Dendritic cell treated with granulocyte-macrophage colony-stimulating factor and Interleukin-4, amounts not matched to agents 40 ng/mL and 50 ng/mL, for 4 days (primary cell): Measurements from ENCODE around the gene ATP1B3.
A peak's percentile ranks its signal among the peaks of the same experiment; 100 is the strongest.
"Not testable (repeated sequence)": the region's sequence is repeated elsewhere in the genome, so short reads cannot be mapped to it uniquely, and the experiment has no call there.

ENCODE experiments used
- H3K27ac Mint-ChIP-seq: one replicate; pipeline ENCODE4 v1.8.0; 2022; ENCODE audit warnings: mild to moderate bottlenecking, mixed read lengths
- H3K27me3 Mint-ChIP-seq: one replicate; pipeline ENCODE4 v1.8.0; 2022; ENCODE audit warnings: mild to moderate bottlenecking, mixed read lengths
- H3K36me3 Mint-ChIP-seq: one replicate; pipeline ENCODE4 v1.8.0; 2022; ENCODE audit warnings: low read depth, mixed read lengths
- H3K4me1 Mint-ChIP-seq: one replicate; pipeline ENCODE4 v1.8.0; 2022; ENCODE audit warnings: low read depth, mixed read lengths
- H3K4me3 Mint-ChIP-seq: one replicate; pipeline ENCODE4 v1.8.0; 2022; ENCODE audit warnings: mild to moderate bottlenecking, moderate library complexity, mixed read lengths
- H3K9me3 Mint-ChIP-seq: one replicate; pipeline ENCODE4 v1.8.0; 2022; ENCODE audit warnings: mixed read lengths
- intact Hi-C: fragments of 100-400 bp; cut with micrococcal nuclease; formaldehyde crosslinking; loops from one replicate; pipeline ENCODE4 v1.15.0; 2022

Gene ATP1B3

DNA sequence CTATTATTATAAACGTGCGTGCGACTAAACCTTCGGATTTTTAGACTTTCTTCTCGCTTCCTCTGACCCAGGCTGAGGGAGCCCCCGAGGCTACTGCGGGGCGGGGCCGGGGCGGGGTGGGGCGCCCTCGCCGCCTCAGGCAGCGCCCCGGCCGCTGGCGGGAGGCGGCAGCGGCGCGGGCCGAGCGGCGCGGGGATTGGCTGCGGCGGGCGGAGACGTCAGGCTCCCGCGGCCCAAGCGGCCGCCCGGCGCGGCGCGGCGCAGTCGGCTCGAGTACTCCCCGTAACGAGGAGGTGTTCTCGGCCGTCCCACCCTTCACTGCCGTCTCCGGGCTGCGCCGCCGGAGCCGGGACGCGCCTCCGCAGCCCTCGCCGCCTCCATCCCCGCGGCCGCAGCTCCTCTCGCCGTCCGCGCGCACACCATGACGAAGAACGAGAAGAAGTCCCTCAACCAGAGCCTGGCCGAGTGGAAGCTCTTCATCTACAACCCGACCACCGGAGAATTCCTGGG, at the start of gene ATP1B3:
Gene ATP1B3, plus strand, starts transcription at position 263 of the 510 bp plus-strand sequence. Its CDS starts 159 bp downstream, at position 422.
- Mint-ChIP-seq H3K4me3 (peak within 1 kb of the TSS; percentile 94), H3K27ac (peak within 1 kb of the TSS; percentile 99), H3K36me3 (peaks cover 18% of the 10 kb centered on the region), H3K4me1 (peaks cover 18% of the 10 kb centered on the region), H3K27me3 (no peaks in the 10 kb centered on the region), H3K9me3 (no peaks in the 10 kb centered on the region)
- intact Hi-C loops = loop anchor here (1.0 to 5.0 kb wide), 3 partner anchors 36 to 571 kb away; partner anchors contain the start of genes RNF7 and XRN1

DNA sequence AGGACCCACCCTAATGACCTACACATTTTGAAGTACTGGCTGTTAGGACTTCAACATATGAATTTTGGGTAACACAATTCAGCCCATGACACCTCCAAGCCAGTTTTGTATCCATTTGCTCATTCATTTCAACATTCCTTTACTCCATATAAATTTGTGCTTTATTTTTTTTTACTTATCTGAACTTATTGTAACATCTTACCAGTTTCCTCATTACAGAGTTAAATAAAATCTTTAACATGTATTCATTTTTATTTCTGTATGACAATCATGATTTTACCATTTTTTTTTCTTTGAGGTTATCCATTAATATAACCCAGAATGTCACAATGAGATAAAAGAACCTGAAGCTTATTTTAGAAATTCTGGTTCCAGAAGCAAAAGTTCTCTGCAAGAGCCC, 48.0 kb upstream of the ATP1B3 start:
- Mint-ChIP-seq H3K4me1 (peaks cover 5% of the 10 kb centered on the region), H3K9me3 (no peaks in the 10 kb centered on the region), H3K36me3 (no peaks in the 10 kb centered on the region), H3K4me3 (no peak overlapping the region), H3K27ac (no peak overlapping the region), H3K27me3 (no peaks in the 10 kb centered on the region)
- intact Hi-C loops = no loop called here

DNA sequence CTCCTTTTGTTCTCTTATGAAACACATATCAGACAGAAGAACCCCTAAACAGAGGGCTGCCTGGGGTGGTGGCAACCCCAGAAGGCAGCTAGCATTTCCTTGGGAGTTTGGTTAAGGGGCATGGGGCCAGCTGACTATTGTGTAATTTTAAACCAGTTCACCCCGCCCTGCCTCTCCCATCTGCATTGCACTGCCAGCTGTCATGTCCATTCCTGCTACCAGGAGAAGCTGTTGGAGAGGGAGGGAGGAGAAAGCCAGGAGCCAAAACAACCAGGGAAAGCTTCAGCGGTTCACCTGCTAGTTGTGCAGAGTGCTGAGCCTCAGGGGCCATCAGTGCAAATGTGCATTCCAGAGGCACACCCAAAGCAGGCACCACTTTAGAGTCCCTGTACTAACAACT, 47.6 kb upstream of the ATP1B3 start:
- H3K4me1 Mint-ChIP-seq = peaks cover 5% of the 10 kb centered on the region
- no peaks in the 10 kb centered on the region for H3K27me3 Mint-ChIP-seq
- no peaks in the 10 kb centered on the region for H3K36me3 Mint-ChIP-seq
- no peaks in the 10 kb centered on the region for H3K9me3 Mint-ChIP-seq
- H3K27ac Mint-ChIP-seq = no peak overlapping the region
- no peak overlapping the region for H3K4me3 Mint-ChIP-seq
- intact Hi-C loops = no loop called here

DNA sequence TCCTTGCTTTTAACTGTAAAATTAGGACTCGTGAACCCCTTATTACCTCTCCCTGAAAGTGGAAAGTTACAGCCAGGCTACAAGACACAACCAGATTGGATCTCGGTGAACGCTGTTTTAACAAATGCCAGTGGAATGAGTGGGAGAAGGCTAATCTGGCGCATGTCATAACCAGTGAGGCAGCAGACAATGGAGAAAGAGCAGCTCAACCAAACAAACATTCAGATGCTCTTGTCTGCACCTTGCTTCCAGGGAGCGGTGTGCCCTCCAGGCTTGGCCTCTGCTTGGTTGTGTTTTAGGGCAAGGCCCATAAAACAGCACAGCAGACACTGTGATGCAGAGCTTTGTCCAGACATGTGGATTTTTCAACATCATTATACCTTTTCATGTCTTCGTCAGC, 45.9 kb upstream of the ATP1B3 start:
- intact Hi-C loops = no loop called here
- no peak overlapping the region for H3K27ac Mint-ChIP-seq
- H3K27me3 Mint-ChIP-seq = no peaks in the 10 kb centered on the region
- peaks cover 5% of the 10 kb centered on the region for H3K4me1 Mint-ChIP-seq
- peaks cover 9% of the 10 kb centered on the region for H3K9me3 Mint-ChIP-seq
- no peak overlapping the region for H3K4me3 Mint-ChIP-seq
- no peaks in the 10 kb centered on the region for H3K36me3 Mint-ChIP-seq

DNA sequence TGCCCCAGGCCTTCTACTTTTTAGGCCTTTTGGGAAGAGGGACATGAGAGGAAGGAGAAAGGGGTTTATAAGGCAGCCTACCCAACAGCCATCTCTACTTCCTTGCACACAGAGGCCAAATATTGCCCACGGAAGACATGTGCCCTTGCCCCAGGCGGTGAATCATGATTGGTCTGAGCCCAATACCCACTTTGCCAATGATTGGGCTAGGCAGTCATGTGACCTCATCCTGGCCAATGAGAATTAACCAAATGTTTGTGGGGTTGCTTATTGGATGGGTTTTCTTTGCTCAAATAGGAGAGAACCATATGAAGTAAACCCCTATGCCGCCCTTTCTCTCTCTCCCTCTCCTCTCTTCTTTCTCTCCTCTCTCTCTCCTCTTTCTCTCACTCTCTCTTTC, 42.2 kb upstream of the ATP1B3 start:
- no peaks in the 10 kb centered on the region for H3K27me3 Mint-ChIP-seq
- H3K4me1 Mint-ChIP-seq = no peaks in the 10 kb centered on the region
- H3K4me3 Mint-ChIP-seq = no peak overlapping the region
- H3K36me3 Mint-ChIP-seq = no peaks in the 10 kb centered on the region
- intact Hi-C loops = no loop called here
- peaks cover 9% of the 10 kb centered on the region for H3K9me3 Mint-ChIP-seq
- H3K27ac Mint-ChIP-seq = no peak overlapping the region

DNA sequence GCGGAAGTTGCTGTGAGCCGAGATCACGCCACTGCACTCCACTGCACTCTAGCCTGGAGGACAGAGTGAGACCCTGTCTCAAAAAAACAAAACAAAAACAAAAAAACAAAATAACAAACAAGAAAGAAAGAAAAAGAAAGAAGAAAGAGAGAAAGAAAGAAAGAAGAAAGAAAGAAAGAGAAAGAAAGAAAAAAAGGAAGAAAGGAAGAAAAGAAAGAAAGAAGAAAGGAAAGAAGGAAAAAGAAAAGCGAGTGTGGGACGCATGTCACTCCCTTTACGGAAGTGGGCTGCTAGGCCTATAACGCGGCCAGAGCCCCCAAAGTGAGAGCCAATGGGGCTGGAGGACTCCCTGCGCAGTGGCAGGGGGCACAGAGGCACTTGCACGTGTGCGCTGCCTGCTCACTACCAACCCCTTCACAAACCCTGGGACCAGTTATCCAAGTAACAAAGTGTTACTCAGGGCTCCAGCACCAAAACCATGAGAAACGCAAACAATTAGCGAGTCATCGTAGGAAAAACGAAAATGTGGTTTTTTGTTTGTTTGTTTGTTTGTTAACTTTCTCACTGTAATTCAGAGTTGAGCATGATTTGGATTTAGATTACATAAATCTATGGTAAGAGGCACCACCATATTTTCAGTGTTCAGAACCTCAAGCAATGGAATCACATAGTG, 40.8 kb upstream of the ATP1B3 start:
- peaks cover 1% of the 10 kb centered on the region for H3K4me1 Mint-ChIP-seq
- peaks cover 9% of the 10 kb centered on the region for H3K9me3 Mint-ChIP-seq
- intact Hi-C loops = no loop called here

DNA sequence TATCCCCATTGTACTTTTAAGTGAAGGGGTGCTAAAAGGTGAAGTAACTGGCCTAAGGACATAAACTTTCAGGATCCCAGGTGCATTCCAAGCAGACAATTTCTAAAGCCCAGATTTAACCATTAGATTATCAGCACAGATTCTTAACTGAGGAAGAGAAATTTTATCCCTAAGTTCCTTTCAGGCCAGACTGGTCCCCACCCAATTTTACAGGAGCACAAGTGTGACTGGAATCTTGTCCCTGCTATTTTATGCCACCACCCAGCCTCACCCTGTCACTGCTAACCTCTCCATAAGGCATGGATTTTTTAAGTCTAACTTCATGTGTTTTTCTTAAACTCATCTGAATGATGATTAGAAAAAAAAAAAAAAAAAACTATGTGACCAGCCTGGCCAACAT, 37.1 kb upstream of the ATP1B3 start:
- Mint-ChIP-seq H3K36me3 (no peaks in the 10 kb centered on the region), H3K27me3 (peaks cover 3% of the 10 kb centered on the region), H3K27ac (no peak overlapping the region), H3K4me1 (peaks cover 9% of the 10 kb centered on the region), H3K4me3 (no peak overlapping the region), H3K9me3 (peaks cover 6% of the 10 kb centered on the region)
- intact Hi-C loops = no loop called here

More for the DNA sequence above, 40.8 kb upstream of the ATP1B3 start:
- Mint-ChIP-seq H3K27ac (no peak overlapping the region), H3K36me3 (no peaks in the 10 kb centered on the region), H3K4me3 (no peak overlapping the region), H3K27me3 (no peaks in the 10 kb centered on the region)

DNA sequence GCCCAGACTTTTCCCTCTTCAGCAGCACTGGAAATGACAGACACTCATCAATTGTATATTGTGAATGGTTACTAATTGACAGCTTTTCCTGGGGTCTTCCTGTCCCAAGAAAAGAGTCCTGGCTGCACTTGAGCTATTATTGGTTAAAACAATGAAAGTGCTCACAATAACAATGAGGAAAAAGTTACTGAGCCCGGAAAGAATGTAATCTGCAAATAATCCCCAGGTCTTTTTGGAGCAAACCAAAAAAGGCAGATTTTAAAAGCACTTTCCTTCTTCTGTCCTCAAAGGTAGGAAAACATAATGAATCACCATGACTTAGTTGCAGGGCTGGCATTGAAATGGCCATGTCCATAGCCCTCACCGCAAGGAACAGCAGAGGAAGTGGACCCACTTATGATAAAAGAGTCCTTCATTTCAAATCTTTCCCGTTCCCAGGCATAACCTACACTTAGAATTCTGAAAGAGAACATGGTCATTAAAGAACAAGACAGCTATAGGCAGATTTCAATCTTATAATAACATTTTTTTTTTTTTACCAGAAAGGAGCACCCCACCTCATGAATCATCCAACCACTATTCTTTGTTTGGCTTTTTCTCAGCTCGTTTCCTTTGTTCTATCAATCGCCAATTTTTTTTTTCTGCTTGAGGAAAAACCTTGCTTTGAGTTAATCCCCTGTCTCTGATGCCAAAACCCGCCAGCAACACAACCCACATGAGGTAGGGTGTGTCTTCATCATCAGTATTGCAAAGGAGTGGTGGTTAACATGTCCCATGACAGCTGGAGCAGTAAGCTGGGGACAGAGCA, 35.5 kb upstream of the ATP1B3 start:
- intact Hi-C loops = no loop called here
- no peak overlapping the region for H3K4me3 Mint-ChIP-seq

DNA sequence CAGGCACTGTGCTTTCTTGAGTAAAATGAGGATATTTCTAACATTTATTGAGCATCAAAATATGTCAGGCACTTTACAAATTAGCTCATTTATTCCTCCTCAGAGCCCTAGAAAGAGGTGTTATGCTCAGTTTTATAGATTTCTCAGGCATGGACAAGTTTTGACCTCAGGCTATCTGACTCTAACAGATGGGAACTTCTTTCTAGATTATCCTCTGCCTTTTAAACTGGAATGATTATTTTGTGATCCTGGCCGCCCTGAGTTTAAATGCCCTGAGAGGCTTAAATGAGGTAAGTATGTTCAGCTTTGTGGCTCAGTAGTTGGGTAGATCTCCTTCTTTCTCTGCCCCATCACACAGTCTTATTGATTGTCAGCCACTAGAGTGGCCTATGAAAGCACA, 32.3 kb upstream of the ATP1B3 start:
- intact Hi-C loops = no loop called here
- H3K27ac Mint-ChIP-seq = no peak overlapping the region
- no peak overlapping the region for H3K4me3 Mint-ChIP-seq
- no peaks in the 10 kb centered on the region for H3K9me3 Mint-ChIP-seq
- H3K36me3 Mint-ChIP-seq = no peaks in the 10 kb centered on the region
- peaks cover 3% of the 10 kb centered on the region for H3K27me3 Mint-ChIP-seq
- H3K4me1 Mint-ChIP-seq = peaks cover 13% of the 10 kb centered on the region

More for the DNA sequence above, 35.5 kb upstream of the ATP1B3 start:
- no peaks in the 10 kb centered on the region for H3K36me3 Mint-ChIP-seq
- no peak overlapping the region for H3K27ac Mint-ChIP-seq
- peaks cover 3% of the 10 kb centered on the region for H3K27me3 Mint-ChIP-seq
- peaks cover 9% of the 10 kb centered on the region for H3K4me1 Mint-ChIP-seq
- H3K9me3 Mint-ChIP-seq = no peaks in the 10 kb centered on the region

DNA sequence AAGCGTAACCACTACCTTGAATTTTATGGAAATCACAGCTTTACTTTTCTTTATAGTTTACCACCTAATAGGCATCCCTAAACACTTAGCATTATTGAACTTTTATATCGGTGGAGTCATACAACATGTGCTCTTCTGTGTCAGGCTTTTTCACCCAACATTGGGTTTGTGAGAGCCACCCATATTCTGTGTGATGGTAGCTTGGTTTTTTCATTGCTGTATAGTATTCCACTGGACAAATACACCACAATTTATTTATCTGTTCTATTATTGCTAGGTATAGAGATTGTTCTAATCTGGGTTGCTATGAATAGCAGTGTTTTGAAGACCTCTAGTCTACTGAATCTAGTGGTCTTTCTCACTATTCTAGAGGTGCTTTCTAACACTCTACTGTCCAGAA, 31.6 kb upstream of the ATP1B3 start:
- H3K27ac Mint-ChIP-seq = no peak overlapping the region
- peaks cover 3% of the 10 kb centered on the region for H3K27me3 Mint-ChIP-seq
- H3K4me1 Mint-ChIP-seq = peaks cover 20% of the 10 kb centered on the region
- H3K36me3 Mint-ChIP-seq = no peaks in the 10 kb centered on the region
- intact Hi-C loops = no loop called here
- H3K9me3 Mint-ChIP-seq = no peaks in the 10 kb centered on the region
- H3K4me3 Mint-ChIP-seq = no peak overlapping the region

DNA sequence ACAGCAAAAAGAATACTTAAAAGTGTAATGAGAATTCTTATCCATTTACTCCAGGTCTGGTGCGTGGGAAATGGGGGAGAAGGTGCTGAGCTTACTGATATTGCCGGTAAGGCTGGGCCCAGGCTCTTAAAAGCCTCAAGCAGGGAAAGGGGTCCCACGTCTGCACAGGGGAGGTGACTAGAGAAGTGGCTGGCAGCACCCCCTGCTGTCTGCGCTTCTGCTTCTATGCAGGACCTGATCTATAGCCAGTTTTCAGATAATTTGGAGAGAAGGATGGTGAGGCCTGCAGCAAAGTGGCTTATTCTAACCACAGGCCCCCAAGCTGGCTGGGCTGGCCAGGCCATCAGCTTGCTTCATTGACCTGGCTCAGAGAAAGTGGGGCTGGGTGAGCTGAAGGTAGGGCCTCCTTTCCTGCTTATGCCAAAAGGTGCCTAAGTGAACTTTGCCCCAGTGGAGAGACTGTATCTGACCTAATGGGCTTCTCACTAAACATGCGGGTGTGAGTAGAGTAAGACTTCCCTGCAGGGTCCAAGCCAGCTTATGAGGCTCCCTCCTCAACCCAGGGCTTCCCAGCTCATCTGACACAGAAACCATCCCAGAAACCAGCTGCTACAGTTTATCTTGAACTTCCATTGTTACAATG, 30.9 kb upstream of the ATP1B3 start:
- H3K27me3 Mint-ChIP-seq = peaks cover 3% of the 10 kb centered on the region
- H3K27ac Mint-ChIP-seq = no peak overlapping the region
- H3K9me3 Mint-ChIP-seq = no peaks in the 10 kb centered on the region
- intact Hi-C loops = no loop called here
- no peak overlapping the region for H3K4me3 Mint-ChIP-seq
- H3K36me3 Mint-ChIP-seq = no peaks in the 10 kb centered on the region
- peaks cover 20% of the 10 kb centered on the region for H3K4me1 Mint-ChIP-seq

DNA sequence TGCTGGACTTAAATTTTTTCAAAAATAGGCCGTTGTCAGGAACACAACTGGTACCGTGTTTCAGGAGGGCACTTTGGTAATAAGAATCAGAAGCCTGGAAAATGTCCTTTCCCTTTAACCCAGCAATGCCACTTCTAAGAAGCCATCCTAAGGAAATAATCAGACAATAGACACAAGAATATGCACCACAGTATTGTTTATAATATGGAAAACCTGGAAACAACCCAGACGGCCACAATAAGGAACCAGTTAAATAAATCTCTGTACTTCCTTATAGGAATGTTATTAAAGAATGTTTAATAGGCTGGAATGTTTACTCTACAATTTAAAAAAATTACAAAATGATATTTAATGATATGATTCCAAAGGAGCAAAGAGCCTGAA, 30.4 kb upstream of the ATP1B3 start:
- Mint-ChIP-seq H3K9me3 (no peaks in the 10 kb centered on the region), H3K27ac (no peak overlapping the region), H3K36me3 (no peaks in the 10 kb centered on the region), H3K4me1 (peaks cover 17% of the 10 kb centered on the region), H3K4me3 (no peak overlapping the region), H3K27me3 (peaks cover 3% of the 10 kb centered on the region)
- intact Hi-C loops = no loop called here

DNA sequence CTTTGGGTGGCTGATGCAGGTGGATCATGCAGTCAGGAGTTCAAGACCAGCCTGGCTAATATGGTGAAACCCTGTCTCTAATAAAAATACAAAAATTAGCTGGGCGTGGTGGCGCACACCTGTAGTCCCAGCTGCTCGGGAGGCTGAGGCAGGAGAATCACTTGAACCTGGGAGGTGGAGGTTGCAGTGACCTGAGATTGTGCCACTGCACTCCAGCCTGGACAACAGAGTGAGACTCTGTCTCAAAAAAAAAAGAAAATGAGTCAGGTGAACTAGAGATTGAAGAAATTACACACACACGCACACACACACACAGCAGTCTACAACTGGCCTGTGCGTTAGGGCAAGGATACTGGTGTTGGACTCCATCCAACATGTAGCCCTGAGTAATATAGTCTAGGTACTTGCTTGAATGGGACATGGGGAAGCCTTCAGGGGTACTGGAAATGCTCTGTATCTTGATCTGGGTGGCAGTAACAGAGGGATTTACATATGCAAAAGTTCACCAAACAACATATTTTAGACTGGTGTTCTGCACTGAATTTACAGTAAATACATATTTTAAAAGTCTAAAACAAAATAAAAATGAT, 28.2 kb upstream of the ATP1B3 start:
- H3K27ac Mint-ChIP-seq, H3K36me3 Mint-ChIP-seq, H3K9me3 Mint-ChIP-seq, H3K27me3 Mint-ChIP-seq, H3K4me3 Mint-ChIP-seq, intact Hi-C loops: not testable (repeated sequence)
- peaks cover 33% of the 10 kb centered on the region for H3K4me1 Mint-ChIP-seq
